Kidney epithelial cell (primary cell): ENCODE results near the gene STARD13. TPM values are rescaled to one million over a fixed set of nuclear protein-coding genes. Genes with fewer than 3 reads are reported as not detected.

Experiments
- DNase-seq: peaks from one replicate; pipeline ENCODE4 v3.0.0-alpha.2; 2010; ENCODE audit warnings: low read depth
- H3K27me3 ChIP-seq: 2 replicates; pipeline ENCODE4 v1.6.0; 2011; ENCODE audit warnings: low read length; ENCODE audit not compliant: control insufficient read depth, insufficient read depth
- H3K36me3 ChIP-seq: 2 replicates; pipeline ENCODE4 v1.5.1; 2011; ENCODE audit warnings: low read length; ENCODE audit not compliant: control insufficient read depth, insufficient read depth
- H3K4me3 ChIP-seq: 2 replicates; pipeline ENCODE4 v1.5.1; 2011; ENCODE audit warnings: low read depth, mild to moderate bottlenecking, control low read depth, low read length
- total RNA-seq: library from RNA; depleted of rRNA; stranded (reverse); fragments of >200 nt; gene quantifications from 2 replicates; pipeline ENCODE4 v1.2.3, GENCODE V29; 2015
- TF ChIP-seq, protein P1 (sequence below): IDR thresholded peaks from 2 replicates; pipeline ENCODE4 v1.5.1; 2011; ENCODE audit warnings: mild to moderate bottlenecking, moderate library complexity, low read length, control low read depth, inconsistent platforms; ENCODE audit not compliant: insufficient read depth, poor library complexity, severe bottlenecking

STARD13 gene
- total RNA-seq, 1 donor from 2014 or later: 10.1 TPM

DNA sequence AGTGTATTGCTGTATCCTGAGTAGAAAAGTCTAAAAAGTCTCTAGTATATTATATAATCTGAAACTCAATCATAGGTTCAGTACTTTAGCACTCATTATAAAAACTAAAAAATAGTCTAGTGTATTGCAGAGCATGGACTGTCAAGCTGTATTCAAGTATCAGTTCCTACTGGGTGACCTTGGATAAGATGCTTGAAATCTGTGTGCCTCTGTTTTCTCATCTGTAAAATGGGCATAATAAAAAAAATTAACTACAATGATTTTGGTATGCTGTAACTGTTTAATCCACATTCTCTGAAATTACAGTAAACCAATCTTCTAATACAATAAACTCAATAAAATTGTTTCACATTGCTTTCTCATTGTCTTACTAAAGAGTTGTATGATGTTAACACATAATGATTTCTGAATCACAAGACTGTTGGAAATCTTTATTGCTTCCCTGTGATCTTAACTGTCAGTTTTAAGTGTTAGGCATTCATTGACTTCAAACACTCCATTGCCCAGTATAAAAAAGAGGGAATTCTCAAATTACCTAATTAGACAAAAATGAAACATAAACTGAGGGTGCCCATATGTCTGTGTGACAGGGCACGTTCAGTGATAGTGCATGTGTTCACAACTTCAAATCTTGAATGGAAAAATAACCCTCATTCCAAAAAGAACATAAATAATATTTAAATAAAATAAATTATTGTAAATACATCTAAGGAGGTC, 2.2 kb downstream of the STARD13 start:
- no peaks in the 10 kb centered on the region for H3K36me3 ChIP-seq
- TF ChIP-seq, protein P1, sequence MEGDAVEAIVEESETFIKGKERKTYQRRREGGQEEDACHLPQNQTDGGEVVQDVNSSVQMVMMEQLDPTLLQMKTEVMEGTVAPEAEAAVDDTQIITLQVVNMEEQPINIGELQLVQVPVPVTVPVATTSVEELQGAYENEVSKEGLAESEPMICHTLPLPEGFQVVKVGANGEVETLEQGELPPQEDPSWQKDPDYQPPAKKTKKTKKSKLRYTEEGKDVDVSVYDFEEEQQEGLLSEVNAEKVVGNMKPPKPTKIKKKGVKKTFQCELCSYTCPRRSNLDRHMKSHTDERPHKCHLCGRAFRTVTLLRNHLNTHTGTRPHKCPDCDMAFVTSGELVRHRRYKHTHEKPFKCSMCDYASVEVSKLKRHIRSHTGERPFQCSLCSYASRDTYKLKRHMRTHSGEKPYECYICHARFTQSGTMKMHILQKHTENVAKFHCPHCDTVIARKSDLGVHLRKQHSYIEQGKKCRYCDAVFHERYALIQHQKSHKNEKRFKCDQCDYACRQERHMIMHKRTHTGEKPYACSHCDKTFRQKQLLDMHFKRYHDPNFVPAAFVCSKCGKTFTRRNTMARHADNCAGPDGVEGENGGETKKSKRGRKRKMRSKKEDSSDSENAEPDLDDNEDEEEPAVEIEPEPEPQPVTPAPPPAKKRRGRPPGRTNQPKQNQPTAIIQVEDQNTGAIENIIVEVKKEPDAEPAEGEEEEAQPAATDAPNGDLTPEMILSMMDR: no peak
- no peak for DNase-seq
- peak overlapping the region; percentile 93 for H3K4me3 ChIP-seq
- no peaks in the 10 kb centered on the region for H3K27me3 ChIP-seq

DNA sequence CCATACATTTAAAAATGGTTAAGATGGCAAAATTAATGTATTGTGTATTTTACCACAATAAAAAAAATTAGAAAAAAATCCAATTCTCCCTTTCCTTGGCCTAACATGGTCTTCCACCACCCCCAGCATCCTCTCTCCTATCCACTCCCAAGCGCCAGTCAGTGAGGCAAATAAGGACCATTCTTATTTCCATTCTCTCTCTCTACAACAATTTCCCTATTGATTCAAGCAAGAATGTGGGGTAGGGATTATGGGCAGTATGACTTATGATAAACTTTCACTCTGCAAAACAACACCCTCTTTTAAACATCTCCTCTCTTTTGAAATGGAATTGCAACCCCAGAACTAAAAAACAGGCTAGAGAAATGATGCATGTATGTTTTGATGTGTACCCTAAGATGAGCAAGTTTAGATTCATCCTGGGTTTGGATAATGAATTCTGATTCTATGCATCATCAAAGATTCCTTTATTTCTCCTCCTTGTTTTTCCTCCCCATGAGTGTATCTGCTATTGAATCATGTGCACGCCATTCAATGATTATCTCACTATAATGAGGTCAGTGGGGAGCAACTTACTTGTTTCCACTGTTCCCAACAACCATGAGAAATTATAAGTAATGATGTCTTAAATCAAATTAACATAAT, 3.5 kb downstream of the STARD13 start:
- DNase-seq: no peak
- no peaks in the 10 kb centered on the region for H3K36me3 ChIP-seq
- H3K4me3 ChIP-seq: no peak overlapping the region
- no peaks in the 10 kb centered on the region for H3K27me3 ChIP-seq
- TF ChIP-seq, protein P1: no peak

DNA sequence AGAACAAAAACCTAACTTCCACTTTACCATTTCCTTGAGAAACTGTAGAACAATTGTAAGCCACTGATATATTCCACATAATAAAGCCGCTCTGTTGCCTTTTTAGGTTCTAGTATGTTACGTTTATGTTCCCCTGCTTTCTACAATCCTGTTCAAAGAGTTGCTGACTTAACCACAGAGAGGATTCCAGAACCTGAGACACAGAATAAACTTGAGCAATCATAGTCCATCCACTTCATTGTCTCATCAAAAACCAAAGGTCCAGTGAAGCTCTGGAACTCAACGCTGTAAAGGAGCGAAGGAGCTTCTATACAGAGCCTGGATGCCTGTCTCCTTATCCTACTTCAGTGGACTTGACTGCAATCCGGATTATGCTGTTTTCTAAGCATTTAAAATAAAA, 4.6 kb downstream of the STARD13 start:
- Histone ChIP-seq H3K4me3 (no peak overlapping the region), H3K36me3 (no peaks in the 10 kb centered on the region), H3K27me3 (no peaks in the 10 kb centered on the region)
- no peak for DNase-seq
- TF ChIP-seq, protein P1: no peak

DNA sequence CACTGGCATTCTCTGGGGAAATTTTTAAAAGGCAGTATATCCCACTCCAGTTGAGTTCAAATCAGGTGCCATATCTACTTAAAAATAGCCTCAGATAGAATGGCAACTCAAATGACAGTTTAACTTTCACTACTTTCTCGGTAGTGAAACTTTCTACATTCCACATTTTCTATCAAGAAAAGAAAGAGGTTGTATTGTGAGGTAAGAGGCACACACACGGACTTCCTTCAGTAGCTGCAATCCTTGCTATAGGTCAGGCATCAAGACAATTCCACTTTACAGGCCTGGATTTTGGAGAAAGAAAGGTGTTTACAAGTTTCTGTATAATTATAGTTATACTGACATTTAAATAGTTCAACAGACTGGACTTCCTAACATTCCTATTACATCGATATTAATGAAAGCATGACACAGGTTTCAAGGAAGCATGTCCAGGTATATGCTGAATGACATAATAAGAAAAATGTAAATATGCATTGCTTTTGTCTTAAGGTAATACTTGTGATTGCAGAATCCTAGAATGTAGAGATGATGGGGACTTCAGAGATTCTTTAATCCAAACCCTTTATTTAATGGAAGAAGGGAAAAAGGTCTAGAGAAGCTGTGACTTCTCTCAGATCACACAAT, 5.2 kb downstream of the STARD13 start:
- TF ChIP-seq, protein P1: no peak
- no peak for DNase-seq
- H3K36me3 ChIP-seq: no peaks in the 10 kb centered on the region
- no peak overlapping the region for H3K4me3 ChIP-seq
- no peaks in the 10 kb centered on the region for H3K27me3 ChIP-seq

DNA sequence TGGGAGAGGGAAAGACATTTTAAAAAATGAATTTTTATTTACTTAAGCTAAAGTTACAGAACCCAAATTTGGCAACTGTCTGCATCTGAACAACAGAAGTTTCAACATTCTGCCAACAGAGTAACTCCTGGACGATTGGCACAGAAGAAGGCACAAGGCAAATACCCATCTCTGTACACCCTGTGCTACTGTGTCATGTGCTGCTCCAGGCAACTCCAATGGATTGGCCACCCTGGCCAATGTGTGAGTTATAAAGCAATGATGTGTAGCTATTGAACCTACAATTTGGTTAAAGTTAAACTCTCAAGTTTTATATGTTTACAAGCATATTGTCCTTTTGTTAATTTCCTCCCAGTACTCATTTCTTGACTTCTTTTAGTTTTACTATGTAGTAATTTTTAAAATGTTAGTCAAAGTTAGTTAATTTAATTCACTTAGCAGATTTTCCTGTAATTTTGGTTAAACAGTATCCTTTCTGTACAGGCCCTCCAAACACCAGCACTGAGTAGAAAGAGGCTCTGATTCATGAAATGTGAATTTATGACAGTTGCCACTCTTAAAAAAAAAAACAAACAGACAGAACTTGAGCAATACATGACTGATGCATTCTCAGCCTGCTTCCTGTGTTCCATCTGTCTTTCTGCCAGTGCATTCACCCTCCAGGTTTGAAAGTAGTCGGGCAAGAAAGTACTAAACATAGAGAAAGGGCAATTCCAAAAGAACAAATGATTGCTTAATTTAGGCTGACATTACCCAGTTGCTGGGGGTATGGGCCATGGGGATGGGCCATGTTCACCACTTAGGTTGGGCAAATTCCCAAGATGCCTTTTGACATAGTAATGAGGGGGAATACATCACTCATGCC, 5.9 kb downstream of the STARD13 start:
- peak; percentile 84 for DNase-seq
- no peak overlapping the region for H3K4me3 ChIP-seq
- no peaks in the 10 kb centered on the region for H3K36me3 ChIP-seq
- no peaks in the 10 kb centered on the region for H3K27me3 ChIP-seq
- TF ChIP-seq, protein P1: no peak
